ENCODE results near the gene MCM9.

MCM9 gene

GRCh38 chr6:118931436-118931835 lies 3.5 kb downstream of the MCM9 start:
- no peak for DNase-seq (ENCODE audit: low read depth)

DNA sequence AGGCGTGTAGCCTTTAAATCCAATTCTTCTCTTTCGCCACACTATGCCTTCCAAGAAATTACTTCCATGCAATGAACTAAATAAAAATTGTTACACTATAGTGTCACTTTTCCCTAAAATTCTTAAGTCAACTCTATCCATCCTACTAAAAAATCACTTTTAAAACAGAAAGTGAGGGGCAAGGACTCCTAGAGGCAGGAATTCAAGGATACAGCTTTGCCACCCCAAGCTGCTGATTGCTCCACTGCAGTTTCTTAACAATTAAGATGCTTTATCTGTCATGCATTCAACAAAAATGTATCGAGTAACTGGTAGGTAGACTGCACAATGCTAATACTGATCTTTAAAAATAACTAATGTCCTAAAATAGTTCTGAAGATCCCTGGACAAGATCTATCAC lies 4.3 kb downstream of the MCM9 start:
- no peak for DNase-seq (ENCODE audit: low read depth)

DNA sequence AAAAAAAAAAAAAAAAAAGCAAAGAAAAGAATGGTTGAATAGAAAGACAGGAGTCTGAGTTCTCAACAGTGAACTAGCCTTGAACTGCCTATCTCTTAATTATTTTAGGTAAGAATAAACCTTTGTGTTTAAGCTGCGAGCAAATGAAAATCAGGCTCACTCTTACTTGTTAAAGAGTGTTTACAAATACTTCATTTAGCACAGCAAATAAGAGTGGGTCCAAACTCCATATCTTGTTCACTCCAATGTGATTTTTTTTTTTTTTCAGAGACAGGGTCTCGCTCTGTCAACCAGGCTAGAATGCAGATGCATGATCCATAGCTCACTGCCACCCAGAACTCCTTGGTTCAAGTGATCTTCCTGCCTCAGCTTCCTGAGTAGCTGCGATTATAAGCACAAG lies 11.9 kb downstream of the MCM9 start:
- no peak for DNase-seq (ENCODE audit: low read depth)

DNA sequence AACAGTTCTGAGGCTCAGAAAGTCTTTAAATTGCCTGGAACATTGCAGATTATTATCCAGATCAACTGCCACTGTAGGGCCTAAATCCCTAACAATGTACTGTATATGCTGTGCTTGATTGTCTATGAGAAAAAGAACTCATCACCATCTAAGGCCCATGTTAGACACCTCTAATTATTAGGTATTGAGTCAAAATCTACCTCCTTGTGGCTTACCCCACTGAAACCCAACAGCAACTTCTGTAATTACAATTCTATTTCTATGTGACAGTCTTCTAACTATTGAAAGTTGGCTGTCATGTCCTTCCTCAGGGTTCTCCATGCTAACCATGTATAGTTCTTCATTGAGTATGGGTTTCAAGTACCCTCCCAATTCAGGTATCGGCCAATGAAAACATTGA lies 13.9 kb downstream of the MCM9 start:
- DNase-seq (ENCODE audit: low read depth): no peak

DNA sequence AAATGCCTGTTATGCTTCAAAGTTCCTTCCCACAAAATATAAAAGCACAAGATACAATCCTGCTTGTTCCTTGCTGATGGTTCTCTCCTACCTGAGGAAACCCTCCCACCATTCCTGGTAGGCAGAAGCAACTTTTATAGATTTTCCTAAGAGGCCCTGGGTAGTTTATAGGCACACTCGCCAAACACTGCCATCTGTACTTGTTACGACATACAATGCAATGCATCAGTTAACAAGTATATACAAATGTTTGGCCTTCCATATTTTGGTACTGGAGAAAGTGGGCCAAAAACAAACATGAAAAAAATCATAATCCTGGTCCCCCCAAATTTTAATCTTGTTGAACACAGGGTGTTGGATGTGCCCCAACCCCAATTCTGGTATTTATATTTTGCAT lies 16.6 kb downstream of the MCM9 start:
- no peak for DNase-seq (ENCODE audit: low read depth)

DNA sequence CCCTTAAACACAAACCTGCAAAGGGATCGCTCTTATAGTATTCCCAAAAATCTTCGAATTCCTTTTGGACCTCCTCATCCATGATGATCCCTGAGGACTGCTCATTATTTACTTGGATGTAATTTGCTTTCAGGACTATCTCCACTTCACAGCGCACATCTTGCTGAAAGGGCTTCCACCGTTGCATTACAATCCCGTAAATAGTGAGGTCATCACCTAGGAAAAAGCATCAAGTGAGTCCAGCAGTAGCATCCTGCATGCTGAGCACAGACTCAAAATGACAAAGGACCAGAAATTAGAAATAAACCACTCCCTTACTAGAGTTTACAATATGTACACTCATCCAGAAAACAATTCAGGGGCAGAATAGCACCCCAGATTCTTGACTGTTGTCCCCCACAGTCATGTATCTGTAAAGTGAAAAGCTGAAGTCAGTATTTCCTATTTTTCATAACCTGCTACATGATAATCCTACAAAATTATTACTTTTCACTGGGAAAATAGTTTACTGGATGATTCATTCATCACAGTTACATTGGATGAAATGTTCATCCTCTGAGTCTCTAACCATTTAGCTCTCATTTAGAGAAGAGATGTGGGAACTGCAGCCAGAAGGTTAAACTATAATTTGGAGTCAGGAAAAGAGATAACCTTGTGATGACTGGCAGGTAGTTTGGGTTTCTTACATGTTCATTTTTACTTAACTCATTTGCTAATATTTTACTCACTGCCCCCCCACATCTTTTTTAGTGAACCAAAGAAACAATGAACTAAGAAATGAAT lies 17.2 kb downstream of the MCM9 start:
- no peak for DNase-seq (ENCODE audit: low read depth)

- DNase-seq (ENCODE audit: low read depth): no peak
Observed at GRCh38 chr6:118914598-118914997, 20.4 kb downstream of the MCM9 start.

- DNase-seq (ENCODE audit: low read depth): no peak
Observed at GRCh38 chr6:118913161-118913560, 21.8 kb downstream of the MCM9 start.

GRCh38 chr6:118912646-118913045 lies 22.3 kb downstream of the MCM9 start:
- DNase-seq (ENCODE audit: low read depth): no peak

- no peak for DNase-seq (ENCODE audit: low read depth)
Observed at GRCh38 chr6:118908441-118908840, 26.5 kb downstream of the MCM9 start.

DNA sequence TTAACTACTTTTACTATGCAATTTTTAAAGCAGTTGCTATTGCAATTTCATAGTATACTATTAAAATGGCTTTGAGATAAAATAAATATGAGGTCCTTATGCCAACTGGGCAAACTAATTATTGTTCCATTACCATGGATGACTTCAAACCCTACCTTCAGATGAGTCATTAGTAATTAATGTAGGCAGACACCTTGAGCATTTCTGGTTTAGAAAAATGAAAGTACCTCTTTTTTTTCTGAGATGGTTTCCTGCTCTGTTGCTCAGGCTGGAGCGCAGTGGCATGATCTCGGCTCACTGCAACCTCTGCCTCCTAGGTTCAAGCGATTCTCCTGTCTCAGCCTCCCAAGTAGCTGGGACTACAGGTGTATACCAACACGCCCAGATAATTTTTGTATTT lies 29.1 kb downstream of the MCM9 start:
- DNase-seq (ENCODE audit: low read depth): no peak

GRCh38 chr6:118905084-118905483 lies 29.9 kb downstream of the MCM9 start:
- DNase-seq (ENCODE audit: low read depth): no peak

- DNase-seq (ENCODE audit: low read depth): no peak
Observed at GRCh38 chr6:118903691-118904090, 31.3 kb downstream of the MCM9 start.

GRCh38 chr6:118903138-118903537 lies 31.8 kb downstream of the MCM9 start:
- no peak for DNase-seq (ENCODE audit: low read depth)

DNA sequence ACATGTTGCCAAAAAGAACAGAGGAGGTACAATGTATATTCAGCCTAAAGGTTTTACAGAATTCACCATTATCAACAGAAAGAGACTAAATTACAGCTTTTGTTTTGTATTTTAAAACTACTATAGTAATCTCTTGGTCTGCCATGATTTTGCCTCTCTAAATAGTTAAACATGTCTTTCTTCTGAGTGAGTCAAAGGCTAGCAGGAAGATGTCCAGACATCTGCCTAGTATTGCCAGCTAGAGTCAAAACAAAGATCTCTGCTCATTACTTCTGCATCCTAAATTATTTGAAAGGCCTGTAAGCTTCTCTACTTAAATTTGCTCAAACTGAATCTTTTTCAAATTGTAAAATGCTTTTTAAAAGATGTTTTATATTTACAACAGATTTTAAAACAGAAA lies 32.2 kb downstream of the MCM9 start:
- DNase-seq (ENCODE audit: low read depth): no peak

- DNase-seq (ENCODE audit: low read depth): no peak
Observed at GRCh38 chr6:118899948-118900347, 35.0 kb downstream of the MCM9 start.

- DNase-seq (ENCODE audit: low read depth): no peak
Observed at GRCh38 chr6:118897386-118897785, 37.6 kb downstream of the MCM9 start.

DNA sequence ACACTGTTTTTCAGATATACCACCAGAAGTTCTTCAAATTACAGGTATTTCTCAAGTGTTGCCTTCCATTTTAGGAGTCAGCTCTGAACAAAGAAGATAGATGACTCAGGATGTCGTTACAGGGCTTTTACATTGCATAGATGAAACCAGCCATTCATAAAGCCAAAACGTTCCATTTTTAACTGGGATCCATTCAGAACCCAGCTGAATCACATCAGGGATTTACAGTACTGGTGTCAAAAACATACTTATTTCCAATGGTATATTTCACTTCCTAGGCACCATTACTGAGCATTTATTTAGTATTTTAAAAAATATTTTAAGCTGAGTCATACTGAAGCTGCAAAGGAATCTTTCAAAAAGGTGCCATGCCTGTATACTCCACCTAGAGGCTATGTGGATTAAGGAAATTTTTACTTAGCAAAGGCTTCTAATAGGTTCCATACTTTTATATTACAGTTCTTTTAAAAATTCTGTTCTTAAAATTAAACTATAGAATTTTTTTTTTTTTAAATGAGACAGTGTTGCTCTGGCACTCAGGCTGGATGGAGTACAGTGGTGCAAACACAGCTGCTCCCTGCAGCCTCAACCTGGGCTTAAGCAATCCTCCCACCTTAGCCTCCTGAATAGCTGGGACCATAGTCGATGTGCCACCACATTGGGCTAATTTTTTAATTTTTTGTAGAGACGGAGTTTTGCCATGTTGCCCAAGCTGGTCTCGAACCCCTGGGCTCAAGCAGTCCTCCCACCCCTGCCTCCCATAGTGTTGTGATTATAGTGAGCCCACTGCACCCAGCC lies 38.4 kb downstream of the MCM9 start:
- no peak for DNase-seq (ENCODE audit: low read depth)

- no peak for DNase-seq (ENCODE audit: low read depth)
Observed at GRCh38 chr6:118895859-118896258, 39.1 kb downstream of the MCM9 start.

- no peak for DNase-seq (ENCODE audit: low read depth)
Observed at GRCh38 chr6:118895261-118895560, 39.7 kb downstream of the MCM9 start.

GRCh38 chr6:118894425-118895260 lies 40.3 kb downstream of the MCM9 start:
- DNase-seq (ENCODE audit: low read depth): peak; percentile 43

DNA sequence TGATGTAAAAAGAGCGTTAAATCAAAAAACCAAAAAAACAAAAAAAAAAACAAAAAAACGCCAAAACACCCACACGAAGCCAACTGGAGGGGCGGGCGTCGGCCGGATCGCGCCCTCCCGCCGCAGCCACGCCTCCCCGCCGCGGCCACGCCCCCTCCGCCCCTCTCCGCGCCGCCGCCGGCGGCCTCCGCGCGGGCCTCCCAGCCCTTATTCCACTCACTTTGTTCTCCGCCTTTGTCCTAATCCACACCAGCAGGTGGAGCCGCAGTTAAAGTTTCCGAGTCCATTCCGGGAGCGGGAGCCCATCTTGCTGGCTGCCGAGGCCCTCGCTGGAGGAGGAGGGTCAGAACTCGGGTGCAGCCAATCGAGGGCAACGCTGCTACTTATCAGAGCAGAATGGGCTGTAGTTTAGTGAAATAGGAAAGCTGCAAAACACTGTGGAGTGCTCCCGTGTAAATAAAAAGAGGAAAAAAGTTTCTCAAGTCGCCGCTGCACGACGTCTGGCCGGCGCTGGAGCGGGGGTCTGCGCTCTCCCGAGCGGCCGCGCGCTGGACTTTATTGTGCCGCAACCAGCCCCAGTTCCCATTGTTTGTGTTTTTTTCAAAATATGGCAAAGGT lies 41.0 kb downstream of the MCM9 start, which contains the start of gene ASF1A:
Gene ASF1A, plus strand, starts transcription at position 346 of the 618 bp plus-strand sequence. Its CDS starts 262 bp downstream, at position 608.
- peak; percentile 90 for DNase-seq (ENCODE audit: low read depth)
